Keratinocyte (primary cell): ENCODE data around the gene RSPO3. TPM values are rescaled to one million over a fixed set of nuclear protein-coding genes. Genes with fewer than 3 reads are reported as not detected.

ENCODE experiments used
- DNase-seq: peaks from one replicate; pipeline ENCODE4 v3.0.0-alpha.2; 2011; ENCODE audit warnings: low read depth, missing footprints, low spot score
- FAIRE-seq: peaks from 2 replicates; lab custom pipeline; 2011; peaks lifted over from hg19 to GRCh38; lab: Jason Lieb, UNC
- H2AFZ ChIP-seq: 2 replicates; pipeline ENCODE4 v1.6.0; 2012; ENCODE audit warnings: low read length, control low read depth, inconsistent platforms; ENCODE audit not compliant: control insufficient read depth
- H3K27ac ChIP-seq: 2 replicates; pipeline ENCODE4 v1.5.1; 2011; ENCODE audit warnings: low read length; ENCODE audit not compliant: control insufficient read depth, insufficient read depth
- H3K27me3 ChIP-seq: 3 replicates; pipeline ENCODE4 v1.6.0; 2011; ENCODE audit warnings: low read length; ENCODE audit not compliant: control insufficient read depth, insufficient read depth; ENCODE audit errors: extremely low read depth
- H3K36me3 ChIP-seq, 2 experiments: 2 replicates in 1 of 2; 3 replicates in 1 of 2; pipeline ENCODE4 v1.5.1; 2011; ENCODE audit warnings: low read length in 2 of 2, mild to moderate bottlenecking in 1 of 2; ENCODE audit not compliant: control insufficient read depth in 2 of 2, insufficient read depth in 2 of 2; ENCODE audit errors: extremely low read depth in 1 of 2
- H3K4me1 ChIP-seq: 3 replicates; pipeline ENCODE4 v1.5.1; 2011; ENCODE audit warnings: low read length; ENCODE audit not compliant: control insufficient read depth, insufficient read depth; ENCODE audit errors: extremely low read depth
- H3K4me2 ChIP-seq: 3 replicates; pipeline ENCODE4 v1.6.0; 2011; ENCODE audit warnings: low read depth, low read length; ENCODE audit not compliant: control insufficient read depth, insufficient read depth; ENCODE audit errors: extremely low read depth
- H3K4me3 ChIP-seq, 3 experiments: fragments of 200-600 bp in 1 of 3; sonication (generic) in 1 of 3; 2 replicates in 2 of 3; 3 replicates in 1 of 3; pipeline ENCODE4 v1.5.1; 2011 to 2016; ENCODE audit warnings: low read length in 3 of 3, mild to moderate bottlenecking in 3 of 3, control low read depth in 2 of 3, inconsistent platforms in 1 of 3, low read depth in 1 of 3, mixed read lengths in 1 of 3, mixed run types in 1 of 3, moderate library complexity in 1 of 3; ENCODE audit not compliant: control insufficient read depth in 2 of 3, insufficient read depth in 2 of 3; ENCODE audit errors: extremely low read depth in 1 of 3
- H3K79me2 ChIP-seq: 2 replicates; pipeline ENCODE4 v1.6.0; 2012; ENCODE audit warnings: low read length; ENCODE audit not compliant: control insufficient read depth, insufficient read depth
- H3K9ac ChIP-seq: 3 replicates; pipeline ENCODE4 v1.6.0; 2011; ENCODE audit warnings: low read length; ENCODE audit not compliant: control insufficient read depth, insufficient read depth; ENCODE audit errors: extremely low read depth
- H3K9me1 ChIP-seq: 3 replicates; pipeline ENCODE4 v1.6.0; 2011; ENCODE audit warnings: low read length; ENCODE audit not compliant: control insufficient read depth, insufficient read depth; ENCODE audit errors: extremely low read depth
- H3K9me3 ChIP-seq: 2 replicates; pipeline ENCODE4 v1.5.1; 2012; ENCODE audit warnings: low read depth, low read length; ENCODE audit not compliant: control insufficient read depth
- H4K20me1 ChIP-seq: 3 replicates; pipeline ENCODE4 v1.6.0; 2011; ENCODE audit warnings: low read length; ENCODE audit not compliant: control insufficient read depth, insufficient read depth; ENCODE audit errors: extremely low read depth
- CTCF ChIP-seq, 3 experiments: IDR thresholded peaks in 1 of 3; conservative IDR thresholded peaks in 1 of 3; optimal IDR thresholded peaks in 1 of 3; 2 replicates in 2 of 3; 3 replicates in 1 of 3; pipeline versions ENCODE3 to v1.5.1; 2011; ENCODE audit warnings: low read length in 3 of 3, mild to moderate bottlenecking in 3 of 3, moderate library complexity in 2 of 3, control low read depth in 1 of 3, inconsistent platforms in 1 of 3; ENCODE audit not compliant: insufficient read depth in 2 of 3; ENCODE audit errors: extremely low read depth in 1 of 3
- EZH2 ChIP-seq: IDR thresholded peaks from one replicate; pipeline ENCODE4 v1.6.1; 2012; ENCODE audit warnings: inconsistent platforms, mild to moderate bottlenecking, low read length, moderate library complexity
- dilution Hi-C: fragments of 300-500 bp; cut with MboI; formaldehyde crosslinking; loops from one replicate; pipeline ENCODE4 v1.7.0; 2020; ENCODE audit warnings: low sequenced_read_pairs; ENCODE audit not compliant: extremely low pct_ligation_motif_present
- polyA plus RNA-seq, 5 experiments: library from polyadenylated mRNA; depleted of rRNA in 3 of 5; stranded (reverse) in 3 of 5; stranded (forward) in 1 of 5; unstranded in 1 of 5; fragments of >200 nt; gene quantifications; 1 replicate in 1 of 5; 2 replicates in 3 of 5; 3 replicates in 1 of 5; pipeline versions ENCODE4 v1.2.1 to v1.2.3, GENCODE V29; 2011 to 2012; ENCODE audit warnings: missing spikeins in 2 of 5, low read depth in 1 of 5, low replicate concordance in 1 of 5

Gene RSPO3
- polyA plus RNA-seq, 1 donor (not counting 4 experiments of a cell fraction or from before 2014, with no cell fraction given): not detected

GRCh38 chr6:127129251-127129650 lies 10.8 kb downstream of the RSPO3 start:
- Histone ChIP-seq H3K79me2 (no peaks in the 10 kb centered on the region), H3K27ac (no peak overlapping the region)
- dilution Hi-C loops: no loop called here

DNA sequence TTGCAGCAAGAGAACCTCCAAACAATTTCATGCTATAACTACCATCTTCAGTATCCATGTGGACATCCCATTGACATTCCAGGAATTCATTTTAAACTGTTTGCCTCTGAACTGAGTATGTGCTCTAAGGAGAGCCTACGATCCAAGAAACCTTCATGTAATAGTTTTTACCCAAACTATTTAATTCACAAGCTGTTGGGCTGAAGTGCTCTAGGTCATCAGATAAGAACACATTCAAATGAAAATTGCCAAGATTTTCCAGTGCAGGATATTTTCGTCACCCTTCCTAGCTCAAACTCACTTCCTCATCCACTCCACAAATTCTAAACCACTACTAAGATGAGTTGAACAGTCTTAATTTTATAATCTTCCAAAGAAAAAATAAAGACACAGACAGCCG lies 12.8 kb downstream of the RSPO3 start:
- TF ChIP-seq CTCF (optimal IDR thresholded peaks at IDR 0.05 in 1 of 3, IDR thresholded peaks at IDR 0.05 in 1 of 3, conservative IDR thresholded peaks at IDR 0.05 in 1 of 3; ENCODE audit: extremely low read depth in 1 of 3, insufficient read depth in 2 of 3, low read length in 3 of 3) (no peak), EZH2 (no peak)
- DNase-seq (no peak), FAIRE-seq (no peak)
- H2AFZ ChIP-seq: no peak overlapping the region
- no peak overlapping the region for H3K27ac ChIP-seq
- no peak overlapping the region for H3K9ac ChIP-seq
- dilution Hi-C loops: no loop called here
- H3K4me2 ChIP-seq: no peak overlapping the region
- no peaks in the 10 kb centered on the region for H3K36me3 ChIP-seq
- H3K79me2 ChIP-seq: no peaks in the 10 kb centered on the region
- H3K4me3 ChIP-seq: no peak overlapping the region
- H3K27me3 ChIP-seq: peaks cover 5% of the 10 kb centered on the region
- no peaks in the 10 kb centered on the region for H3K9me1 ChIP-seq
- H4K20me1 ChIP-seq: no peaks in the 10 kb centered on the region
- no peaks in the 10 kb centered on the region for H3K9me3 ChIP-seq
- no peaks in the 10 kb centered on the region for H3K4me1 ChIP-seq

More at GRCh38 chr6:127129251-127129650, 10.8 kb downstream of the RSPO3 start:
- H3K27me3 ChIP-seq: peaks cover 5% of the 10 kb centered on the region
- H3K9me1 ChIP-seq: no peaks in the 10 kb centered on the region
- H4K20me1 ChIP-seq: no peaks in the 10 kb centered on the region
- no peak for TF ChIP-seq EZH2
- no peak for TF ChIP-seq CTCF (optimal IDR thresholded peaks at IDR 0.05 in 1 of 3, IDR thresholded peaks at IDR 0.05 in 1 of 3, conservative IDR thresholded peaks at IDR 0.05 in 1 of 3; ENCODE audit: extremely low read depth in 1 of 3, insufficient read depth in 2 of 3, low read length in 3 of 3)
- no peak overlapping the region for H3K4me2 ChIP-seq
- FAIRE-seq: no peak
- no peak overlapping the region for H3K4me3 ChIP-seq
- no peaks in the 10 kb centered on the region for H3K4me1 ChIP-seq
- no peaks in the 10 kb centered on the region for H3K9me3 ChIP-seq
- H3K9ac ChIP-seq: no peak overlapping the region
- H3K36me3 ChIP-seq: no peaks in the 10 kb centered on the region
- DNase-seq: no peak
- no peak overlapping the region for H2AFZ ChIP-seq
